WERI-Rb-1 (cell line): Measurements from ENCODE around the gene ANXA5.
"Not testable (repeated sequence)": the region's sequence is repeated elsewhere in the genome, so short reads cannot be mapped to it uniquely, and the experiment has no call there.

ENCODE experiments used
- DNase-seq: peaks from one replicate; pipeline ENCODE4 v3.0.0-alpha.2; 2020
- H3K27ac ChIP-seq: fragments of 250-450 bp; sonication (Bioruptor Pico); 2 replicates; pipeline ENCODE4 v1.5.1; 2020; ENCODE audit warnings: mild to moderate bottlenecking, moderate library complexity
- H3K27me3 ChIP-seq: fragments of 250-450 bp; sonication (Bioruptor Pico); 2 replicates; pipeline ENCODE4 v1.5.1; 2021; ENCODE audit warnings: mild to moderate bottlenecking, low read depth, moderate library complexity; ENCODE audit not compliant: insufficient read depth, severe bottlenecking
- H3K36me3 ChIP-seq: fragments of 250-450 bp; sonication (Bioruptor Pico); 2 replicates; pipeline ENCODE4 v1.5.1; 2020; ENCODE audit warnings: mild to moderate bottlenecking, moderate library complexity
- H3K4me3 ChIP-seq: 2 replicates; pipeline ENCODE4 v1.5.1; 2011; ENCODE audit warnings: low read depth, mild to moderate bottlenecking, control low read depth, low read length
- H3K9me3 ChIP-seq: fragments of 250-450 bp; sonication (Bioruptor Pico); 2 replicates; pipeline ENCODE4 v1.5.1; 2021; ENCODE audit warnings: mild to moderate bottlenecking, moderate library complexity; ENCODE audit not compliant: severe bottlenecking
- TF ChIP-seq, protein P1 (sequence below): IDR thresholded peaks from 2 replicates; pipeline ENCODE4 v1.5.1; 2011; ENCODE audit warnings: low read depth, mild to moderate bottlenecking, control low read depth, inconsistent platforms, low read length

ANXA5 gene

DNA sequence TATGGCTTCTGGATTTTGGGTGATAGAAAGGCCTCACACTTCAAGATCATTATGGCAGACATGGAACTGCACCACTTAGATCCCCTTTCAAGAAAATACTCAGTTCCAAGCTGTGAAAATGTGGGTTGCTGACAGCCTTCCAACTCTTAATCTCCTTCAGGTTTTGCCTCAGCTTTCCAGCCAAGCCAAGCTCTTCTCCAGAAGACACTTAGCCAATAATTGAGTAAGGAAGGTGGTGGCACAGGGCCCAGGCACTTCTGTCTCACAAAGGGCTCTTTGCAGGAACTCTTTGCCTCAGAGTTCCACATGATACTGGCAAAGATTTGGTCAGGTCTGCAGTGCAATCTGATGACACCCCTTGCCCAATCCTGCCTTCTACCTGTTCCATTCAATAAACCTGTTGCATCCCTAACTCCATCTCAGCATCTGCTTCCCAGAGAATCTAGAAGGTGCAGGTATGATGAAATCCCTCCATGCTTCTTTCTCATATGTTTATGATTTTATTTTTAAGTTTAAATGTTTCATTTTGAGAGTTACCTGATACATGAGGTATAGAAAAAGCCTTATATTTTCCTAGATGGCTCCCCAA lies 30.6 kb downstream of the ANXA5 start:
- peaks cover 21% of the 10 kb centered on the region for H3K36me3 ChIP-seq
- TF ChIP-seq, protein P1, sequence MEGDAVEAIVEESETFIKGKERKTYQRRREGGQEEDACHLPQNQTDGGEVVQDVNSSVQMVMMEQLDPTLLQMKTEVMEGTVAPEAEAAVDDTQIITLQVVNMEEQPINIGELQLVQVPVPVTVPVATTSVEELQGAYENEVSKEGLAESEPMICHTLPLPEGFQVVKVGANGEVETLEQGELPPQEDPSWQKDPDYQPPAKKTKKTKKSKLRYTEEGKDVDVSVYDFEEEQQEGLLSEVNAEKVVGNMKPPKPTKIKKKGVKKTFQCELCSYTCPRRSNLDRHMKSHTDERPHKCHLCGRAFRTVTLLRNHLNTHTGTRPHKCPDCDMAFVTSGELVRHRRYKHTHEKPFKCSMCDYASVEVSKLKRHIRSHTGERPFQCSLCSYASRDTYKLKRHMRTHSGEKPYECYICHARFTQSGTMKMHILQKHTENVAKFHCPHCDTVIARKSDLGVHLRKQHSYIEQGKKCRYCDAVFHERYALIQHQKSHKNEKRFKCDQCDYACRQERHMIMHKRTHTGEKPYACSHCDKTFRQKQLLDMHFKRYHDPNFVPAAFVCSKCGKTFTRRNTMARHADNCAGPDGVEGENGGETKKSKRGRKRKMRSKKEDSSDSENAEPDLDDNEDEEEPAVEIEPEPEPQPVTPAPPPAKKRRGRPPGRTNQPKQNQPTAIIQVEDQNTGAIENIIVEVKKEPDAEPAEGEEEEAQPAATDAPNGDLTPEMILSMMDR, result no peak
- no peak overlapping the region for H3K4me3 ChIP-seq
- no peaks in the 10 kb centered on the region for H3K9me3 ChIP-seq
- no peaks in the 10 kb centered on the region for H3K27me3 ChIP-seq
- no peak overlapping the region for H3K27ac ChIP-seq
- no peak for DNase-seq

DNA sequence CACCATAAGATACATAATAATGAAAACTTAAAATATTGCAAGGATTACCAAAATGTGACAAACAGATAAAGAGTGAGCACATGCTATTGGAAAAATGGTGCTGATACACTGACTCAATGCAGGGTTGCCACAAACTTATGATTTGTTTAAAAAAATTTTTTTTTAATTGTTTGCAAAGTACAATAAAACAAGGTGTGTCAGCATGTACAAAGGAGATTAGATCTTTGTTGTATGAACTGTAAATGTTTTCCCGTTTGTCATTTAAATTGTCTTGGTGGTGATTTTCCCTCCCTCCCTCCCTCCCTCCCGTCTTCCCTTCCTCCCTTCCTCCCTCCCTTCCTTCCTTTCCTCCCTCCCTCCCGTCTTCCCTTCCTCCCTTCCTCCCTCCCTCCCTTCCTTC lies 31.4 kb downstream of the ANXA5 start:
- TF ChIP-seq, protein P1, result no peak
- Histone ChIP-seq H3K9me3 (no peaks in the 10 kb centered on the region), H3K36me3 (peaks cover 19% of the 10 kb centered on the region), H3K27ac (no peak overlapping the region), H3K27me3 (no peaks in the 10 kb centered on the region), H3K4me3 (no peak overlapping the region)
- DNase-seq, result no peak

DNA sequence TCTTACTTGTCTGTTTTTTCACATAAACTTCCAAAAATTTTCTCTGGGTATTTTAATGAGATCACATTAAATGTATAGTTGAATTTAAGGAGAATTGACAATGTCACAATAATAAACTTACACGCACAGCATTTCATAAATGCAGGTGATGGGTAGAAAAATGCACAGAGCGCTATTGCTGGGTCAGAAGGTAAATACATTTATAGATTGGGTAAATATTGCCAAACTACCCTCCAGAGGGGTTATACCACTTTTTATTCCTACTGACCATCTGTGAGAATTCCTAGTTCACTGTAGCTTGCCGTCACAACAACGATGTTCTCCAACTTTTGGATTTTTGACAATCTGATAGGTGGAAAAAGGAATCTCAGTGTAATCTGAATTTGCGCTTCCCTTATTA lies 34.6 kb downstream of the ANXA5 start:
- Histone ChIP-seq H3K4me3 (no peak overlapping the region), H3K27ac (no peak overlapping the region), H3K27me3 (no peaks in the 10 kb centered on the region), H3K9me3 (no peaks in the 10 kb centered on the region), H3K36me3 (no peaks in the 10 kb centered on the region; the same call in 1 of the 2 replicates)
- DNase-seq, result no peak
- TF ChIP-seq, protein P1, result no peak

DNA sequence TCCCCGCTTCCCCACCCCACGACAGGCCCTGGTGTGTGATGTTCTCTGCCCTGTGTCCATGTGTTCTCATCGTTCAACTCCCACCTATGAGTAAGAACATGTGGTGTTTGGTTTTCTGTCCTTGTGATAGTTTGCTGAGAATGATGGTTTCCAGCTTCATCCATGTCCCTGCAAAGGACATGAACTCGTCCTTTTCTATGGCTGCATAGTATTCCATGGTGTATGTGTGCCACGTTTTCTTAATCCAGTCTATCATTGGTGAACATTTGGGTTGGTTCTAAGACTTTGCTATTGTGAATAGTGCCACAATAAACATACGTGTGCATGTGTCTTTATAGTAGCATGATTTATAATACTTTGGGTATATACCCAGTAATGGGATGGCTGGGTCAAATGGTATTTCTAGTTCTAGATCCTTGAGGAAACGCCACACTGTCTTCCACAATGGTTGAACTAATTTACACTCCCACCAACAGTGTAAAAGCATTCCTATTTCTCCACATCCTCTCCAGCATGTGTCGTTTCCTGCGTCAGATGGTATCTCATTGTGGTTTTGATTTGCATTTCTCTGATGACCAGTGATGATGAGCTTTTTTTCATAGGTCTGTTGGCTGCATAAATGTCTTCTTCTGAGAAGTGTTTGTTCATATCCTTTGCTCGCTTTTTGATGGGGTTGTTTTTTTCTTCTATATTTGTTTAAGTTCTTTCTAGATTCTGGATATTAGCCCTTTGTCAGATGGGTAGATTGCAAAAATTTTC lies 36.4 kb downstream of the ANXA5 start:
- DNase-seq, H3K36me3 ChIP-seq, H3K9me3 ChIP-seq, H3K27me3 ChIP-seq, H3K4me3 ChIP-seq, H3K27ac ChIP-seq: not testable (repeated sequence)

DNA sequence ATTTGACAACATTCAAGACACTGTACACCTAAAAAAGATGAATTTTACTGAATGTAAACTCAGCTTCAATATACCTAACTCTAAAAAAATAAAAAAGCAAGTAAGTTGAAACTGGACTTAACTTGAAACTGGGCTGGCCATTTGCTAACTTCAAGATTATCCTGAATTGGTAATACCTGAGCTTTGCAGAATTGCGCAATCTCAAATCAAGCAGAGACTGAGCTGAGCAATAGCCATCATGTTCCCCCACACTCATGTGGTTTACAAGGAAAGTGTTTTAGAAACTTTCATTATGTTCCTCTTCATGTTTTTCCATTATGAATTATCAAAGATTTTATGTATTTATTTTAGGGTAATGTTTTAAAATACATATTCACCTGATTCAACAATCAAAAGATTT lies 38.7 kb downstream of the ANXA5 start:
- TF ChIP-seq, protein P1, result no peak
- Histone ChIP-seq H3K9me3 (peaks cover 1% of the 10 kb centered on the region), H3K27me3 (no peaks in the 10 kb centered on the region), H3K4me3 (no peak overlapping the region), H3K36me3 (no peaks in the 10 kb centered on the region), H3K27ac (no peak overlapping the region)
- DNase-seq, result no peak

GRCh38 chr4:121656269-121656641 lies 40.5 kb downstream of the ANXA5 start:
- TF ChIP-seq, protein P1, result peak; percentile 60; the same call in 1 of the 2 replicates
- DNase-seq, result peak; percentile 76
- no peak overlapping the region for H3K27ac ChIP-seq
- peaks cover 2% of the 10 kb centered on the region for H3K9me3 ChIP-seq
- H3K4me3 ChIP-seq, result no peak overlapping the region
- H3K36me3 ChIP-seq, result no peaks in the 10 kb centered on the region
- no peaks in the 10 kb centered on the region for H3K27me3 ChIP-seq
